DND-41 (cell line): ENCODE data around the gene ANO9.

ENCODE experiments used
- ATAC-seq: fragments of 200-7000 bp; cut with Tn5 transposase; 3 replicates; pipeline ENCODE4 v1.9.1; 2021; ENCODE audit warnings: low read depth; ENCODE audit not compliant: insufficient read depth
- DNase-seq: peaks from one replicate; pipeline ENCODE4 v3.0.0-alpha.2; 2020
- H2AFZ ChIP-seq: 2 replicates; pipeline ENCODE4 v1.6.0; 2012; ENCODE audit warnings: low read depth, low read length
- H3K27ac ChIP-seq: 2 replicates; pipeline ENCODE4 v1.5.1; 2012; ENCODE audit warnings: low read length, inconsistent platforms
- H3K27me3 ChIP-seq: fragments of 200-600 bp; sonication (generic); 2 replicates; pipeline ENCODE4 v1.6.0; 2012; ENCODE audit warnings: low read length, mild to moderate bottlenecking, inconsistent platforms; ENCODE audit not compliant: insufficient read depth, poor library complexity
- H3K36me3 ChIP-seq: 2 replicates; pipeline ENCODE4 v1.5.1; 2012; ENCODE audit warnings: low read length, inconsistent platforms; ENCODE audit not compliant: insufficient read depth
- H3K4me1 ChIP-seq: 2 replicates; pipeline ENCODE4 v1.5.1; 2012; ENCODE audit warnings: mild to moderate bottlenecking, low read length; ENCODE audit not compliant: insufficient read depth
- H3K4me2 ChIP-seq: 2 replicates; pipeline ENCODE4 v1.6.0; 2012; ENCODE audit warnings: mild to moderate bottlenecking, moderate library complexity, low read length, inconsistent platforms; ENCODE audit not compliant: insufficient read depth
- H3K4me3 ChIP-seq, 2 experiments: fragments of 200-600 bp in 1 of 2; shearing (Covaris generic) in 1 of 2; 2 replicates each; pipeline ENCODE4 v1.5.1; 2012 to 2016; ENCODE audit warnings: inconsistent platforms in 2 of 2, low read length in 2 of 2, mild to moderate bottlenecking in 2 of 2, low read depth in 1 of 2, moderate library complexity in 1 of 2
- H3K79me2 ChIP-seq: 2 replicates; pipeline ENCODE4 v1.6.0; 2012; ENCODE audit warnings: low read length, inconsistent platforms; ENCODE audit not compliant: insufficient read depth
- H3K9ac ChIP-seq: 2 replicates; pipeline ENCODE4 v1.6.0; 2012; ENCODE audit warnings: low read depth, mild to moderate bottlenecking, inconsistent platforms, low read length, moderate library complexity
- H3K9me3 ChIP-seq: 2 replicates; pipeline ENCODE4 v1.5.1; 2012; ENCODE audit warnings: low read length, moderate library complexity, mild to moderate bottlenecking, inconsistent platforms; ENCODE audit not compliant: insufficient read depth, severe bottlenecking
- H4K20me1 ChIP-seq: 2 replicates; pipeline ENCODE4 v1.6.0; 2012; ENCODE audit warnings: low read length; ENCODE audit not compliant: insufficient read depth
- CTCF ChIP-seq: IDR thresholded peaks from 2 replicates; pipeline ENCODE4 v1.5.1; 2012; ENCODE audit warnings: borderline replicate concordance, low read length, moderate library complexity, mild to moderate bottlenecking; ENCODE audit not compliant: poor library complexity, severe bottlenecking; ENCODE audit errors: extremely low read depth
- EZH2 ChIP-seq: IDR thresholded peaks from 3 replicates; pipeline ENCODE4 v1.6.1; 2012; ENCODE audit warnings: borderline replicate concordance, low read depth, mild to moderate bottlenecking, moderate library complexity, low read length, inconsistent platforms; ENCODE audit not compliant: severe bottlenecking

ANO9 gene

GRCh38 chr11:445765-446588 is 4.2 kb upstream of the ANO9 start:
- DNase-seq (no peak), ATAC-seq (no peak)
- peaks cover 28% of the 10 kb centered on the region for H3K4me1 ChIP-seq
- H3K9ac ChIP-seq: no peak overlapping the region
- TF ChIP-seq EZH2 (no peak), CTCF (no peak)
- H2AFZ ChIP-seq: no peak overlapping the region
- H3K4me2 ChIP-seq: no peak overlapping the region
- H3K36me3 ChIP-seq: no peaks in the 10 kb centered on the region; the same call in 1 of the 2 replicates
- peaks cover 2% of the 10 kb centered on the region; the same call in 1 of the 2 replicates for H4K20me1 ChIP-seq
- no peaks in the 10 kb centered on the region for H3K27me3 ChIP-seq
- no peak overlapping the region for H3K4me3 ChIP-seq
- peaks cover 27% of the 10 kb centered on the region for H3K79me2 ChIP-seq
- no peaks in the 10 kb centered on the region for H3K9me3 ChIP-seq
- no peak overlapping the region for H3K27ac ChIP-seq

GRCh38 chr11:444396-445144 is 2.8 kb upstream of the ANO9 start:
- no peak overlapping the region for H3K4me3 ChIP-seq
- no peaks in the 10 kb centered on the region for H3K36me3 ChIP-seq
- TF ChIP-seq CTCF (no peak), EZH2 (no peak)
- no peak overlapping the region for H3K4me2 ChIP-seq
- DNase-seq (no peak), ATAC-seq (no peak)
- peaks cover 20% of the 10 kb centered on the region for H3K4me1 ChIP-seq
- H2AFZ ChIP-seq: no peak overlapping the region
- H3K27ac ChIP-seq: no peak overlapping the region
- H3K9ac ChIP-seq: no peak overlapping the region
- H3K79me2 ChIP-seq: peaks cover 15% of the 10 kb centered on the region
- no peaks in the 10 kb centered on the region for H3K9me3 ChIP-seq
- no peaks in the 10 kb centered on the region for H4K20me1 ChIP-seq
- H3K27me3 ChIP-seq: no peaks in the 10 kb centered on the region

GRCh38 chr11:443542-444199 is 1.9 kb upstream of the ANO9 start:
- no peak overlapping the region for H2AFZ ChIP-seq
- no peak for ATAC-seq
- H3K4me1 ChIP-seq: peaks cover 11% of the 10 kb centered on the region
- H3K27ac ChIP-seq: no peak overlapping the region
- no peak overlapping the region for H3K9ac ChIP-seq
- peaks cover 6% of the 10 kb centered on the region for H3K79me2 ChIP-seq
- no peaks in the 10 kb centered on the region for H3K9me3 ChIP-seq
- H3K36me3 ChIP-seq: no peaks in the 10 kb centered on the region
- no peak for DNase-seq
- H3K4me3 ChIP-seq: no peak overlapping the region
- no peaks in the 10 kb centered on the region for H4K20me1 ChIP-seq
- H3K27me3 ChIP-seq: no peaks in the 10 kb centered on the region
- no peak for TF ChIP-seq EZH2
- TF ChIP-seq CTCF: no peak
- H3K4me2 ChIP-seq: no peak overlapping the region
